GM23248 (cell line): Measurements from ENCODE around the gene GRN.

ENCODE experiments used
- EZH2 ChIP-seq: fragments of 200-600 bp; sonication (generic); IDR thresholded peaks from 2 replicates; pipeline ENCODE4 v1.6.1; 2018; ENCODE audit warnings: antibody characterized with exemption, mild to moderate bottlenecking; ENCODE audit not compliant: insufficient read depth, poor library complexity, severe bottlenecking
- EZH2phosphoT487 ChIP-seq: fragments of 200-600 bp; sonication (generic); IDR thresholded peaks from 2 replicates; pipeline ENCODE4 v1.6.1; 2018; ENCODE audit warnings: antibody characterized with exemption, moderate library complexity, mild to moderate bottlenecking, low read depth; ENCODE audit not compliant: insufficient read depth

DNA sequence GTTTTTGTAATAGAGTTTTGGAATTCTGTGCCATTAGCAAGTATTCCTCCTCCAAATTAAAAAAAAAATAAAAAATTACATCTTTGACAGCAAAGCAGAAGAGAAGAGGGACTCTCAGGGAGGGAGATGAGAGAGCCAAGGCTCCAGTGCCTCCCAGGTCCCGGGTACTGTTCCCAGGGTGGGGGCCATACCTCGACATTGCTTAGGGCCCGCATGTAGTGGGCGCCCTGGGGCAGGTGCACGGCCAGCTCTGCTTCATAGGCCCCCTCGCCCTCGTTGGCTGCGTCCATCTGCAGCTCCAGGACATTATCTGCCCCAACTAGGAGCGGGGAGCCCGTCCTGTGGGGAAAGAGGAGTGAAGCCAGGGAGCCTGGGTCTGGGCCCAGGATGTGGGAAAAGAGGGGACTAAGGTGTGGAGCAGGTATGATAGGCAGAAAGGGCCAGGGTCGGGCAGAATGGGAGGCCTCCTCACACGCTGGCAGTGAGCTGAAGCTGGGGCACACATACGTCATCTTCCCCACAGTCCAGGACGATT is 33.1 kb downstream of the GRN start:
- TF ChIP-seq EZH2 = no peak
- no peak for TF ChIP-seq EZH2phosphoT487
